GM12891 (cell line): ENCODE data around the gene CALY.
A peak's percentile ranks its signal among the peaks of the same experiment; 100 is the strongest.
"Not testable (repeated sequence)": the region's sequence is repeated elsewhere in the genome, so short reads cannot be mapped to it uniquely, and the experiment has no call there.

Source experiments
- DNase-seq: peaks from one replicate; pipeline ENCODE4 v3.0.0; 2011; ENCODE audit warnings: low spot score; ENCODE audit not compliant: insufficient read length
- FAIRE-seq: peaks from 2 replicates; lab custom pipeline; 2011; peaks lifted over from hg19 to GRCh38; lab: Jason Lieb, UNC
- PAX5 ChIP-seq: IDR thresholded peaks from 2 replicates; pipeline ENCODE4 v1.6.1; 2011; ENCODE audit warnings: low read length, moderate library complexity, mild to moderate bottlenecking; ENCODE audit not compliant: insufficient read depth, severe bottlenecking
- POLR2A ChIP-seq: IDR thresholded peaks from 2 replicates; pipeline ENCODE4 v1.6.1; 2011; ENCODE audit warnings: low read depth, low read length, control low read depth
- POLR2AphosphoS5 ChIP-seq: IDR thresholded peaks from 2 replicates; pipeline ENCODE4 v1.6.1; 2011; ENCODE audit warnings: low read depth, low read length, control low read depth
- POU2F2 ChIP-seq: IDR thresholded peaks from 2 replicates; pipeline ENCODE4 v1.6.1; 2011; ENCODE audit warnings: low read depth, mild to moderate bottlenecking, control low read depth, low read length, moderate library complexity
- SPI1 ChIP-seq: IDR thresholded peaks from 2 replicates; pipeline ENCODE4 v1.6.1; 2011; ENCODE audit warnings: low read depth, low read length, control low read depth
- TAF1 ChIP-seq: IDR thresholded peaks from 2 replicates; pipeline ENCODE4 v1.6.1; 2011; ENCODE audit warnings: low read depth, low read length, control low read depth

CALY gene

DNA sequence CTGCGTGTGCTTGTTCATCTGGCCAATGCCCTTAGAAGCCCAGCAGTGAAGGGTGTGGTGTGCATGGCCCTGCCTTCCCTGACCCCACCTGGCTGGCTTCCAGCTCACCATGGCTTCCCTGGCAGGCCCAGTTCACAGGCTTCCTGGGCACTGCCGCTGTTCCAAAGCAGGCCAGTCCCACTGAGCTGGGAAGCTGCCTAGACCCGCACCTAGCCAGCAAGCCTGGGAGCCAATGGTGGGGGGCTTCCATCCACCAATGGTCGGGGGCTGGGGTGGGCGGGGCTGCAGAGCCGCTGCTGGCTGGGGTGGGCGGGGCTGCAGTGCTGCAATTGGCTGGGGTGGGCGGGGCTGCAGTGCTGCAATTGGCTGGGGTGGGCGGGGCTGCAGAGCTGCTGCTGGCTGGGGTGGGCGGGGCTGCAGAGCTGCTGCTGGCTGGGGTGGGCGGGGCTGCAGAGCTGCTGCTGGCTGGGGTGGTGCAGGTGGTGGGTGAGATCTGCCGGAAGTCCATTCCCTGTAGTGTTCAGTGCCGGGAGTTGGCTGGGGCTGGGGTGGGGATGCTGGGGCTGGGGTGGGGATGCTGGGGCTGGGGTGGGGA is 12.4 kb downstream of the CALY start:
- FAIRE-seq (peak; percentile 94), DNase-seq (peak; percentile 60)
- TF ChIP-seq POU2F2: no peak
- TF ChIP-seq POLR2AphosphoS5: no peak
- no peak for TF ChIP-seq TAF1
- TF ChIP-seq SPI1: no peak
- TF ChIP-seq PAX5: no peak
- no peak for TF ChIP-seq POLR2A

DNA sequence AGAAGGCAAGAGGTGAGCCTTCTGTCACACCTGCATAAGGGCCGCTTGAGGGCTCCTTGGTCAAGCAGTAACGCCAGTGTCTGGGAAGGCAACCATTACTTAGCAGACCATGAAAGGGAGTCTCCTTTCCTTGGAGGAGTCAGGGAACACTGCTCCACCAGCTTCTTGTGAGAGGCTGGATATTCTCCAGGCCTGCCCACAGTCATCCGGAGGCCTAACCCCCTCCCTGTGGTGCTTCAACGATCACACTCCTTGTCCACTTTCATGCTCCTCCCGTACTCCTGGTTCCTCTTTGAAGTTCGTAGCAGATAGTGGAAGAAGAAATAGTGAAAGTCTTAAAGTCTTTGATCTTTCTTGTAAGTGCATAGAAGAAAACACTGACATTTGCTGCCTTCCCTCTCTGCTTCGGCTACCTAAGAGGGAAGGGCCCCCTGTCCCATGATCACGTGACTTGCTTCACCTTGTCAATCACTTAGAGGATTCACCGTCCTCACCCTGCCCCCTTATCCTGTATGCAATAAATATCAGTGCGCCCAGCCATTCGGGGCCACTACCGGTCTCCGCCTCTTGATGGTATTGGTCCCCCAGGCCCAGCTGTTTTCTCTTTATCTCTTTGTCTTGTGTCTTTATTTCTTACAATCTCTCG is 14.5 kb downstream of the CALY start:
- FAIRE-seq, DNase-seq: not testable (repeated sequence)

DNA sequence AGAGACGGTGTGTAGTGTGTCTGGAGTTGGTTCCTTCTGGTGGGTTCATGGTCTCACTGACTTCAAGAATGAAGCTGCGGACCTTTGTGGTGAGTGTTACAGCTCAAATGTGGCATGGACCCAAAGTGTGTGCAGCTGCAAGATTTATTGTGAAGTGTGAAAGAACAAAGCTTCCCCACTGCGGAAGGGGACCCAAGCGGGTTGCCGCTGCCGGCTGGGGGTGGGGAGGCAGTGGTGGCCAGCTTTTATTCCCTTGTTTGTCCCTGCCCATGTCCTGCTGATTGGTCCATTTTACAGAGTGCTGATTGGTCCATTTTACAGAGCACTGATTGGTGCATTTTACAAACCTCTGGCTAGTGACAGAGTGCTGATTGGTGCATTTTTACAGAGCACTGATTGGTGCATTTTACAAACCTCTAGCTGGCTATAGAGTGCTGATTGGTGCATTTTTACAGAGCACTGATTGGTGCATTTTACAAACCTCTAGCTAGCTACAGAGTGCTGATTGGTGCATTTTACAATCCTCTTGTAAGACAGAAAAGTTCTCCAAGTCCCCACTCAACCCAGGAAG is 15.8 kb downstream of the CALY start:
- not testable (repeated sequence) for FAIRE-seq

DNA sequence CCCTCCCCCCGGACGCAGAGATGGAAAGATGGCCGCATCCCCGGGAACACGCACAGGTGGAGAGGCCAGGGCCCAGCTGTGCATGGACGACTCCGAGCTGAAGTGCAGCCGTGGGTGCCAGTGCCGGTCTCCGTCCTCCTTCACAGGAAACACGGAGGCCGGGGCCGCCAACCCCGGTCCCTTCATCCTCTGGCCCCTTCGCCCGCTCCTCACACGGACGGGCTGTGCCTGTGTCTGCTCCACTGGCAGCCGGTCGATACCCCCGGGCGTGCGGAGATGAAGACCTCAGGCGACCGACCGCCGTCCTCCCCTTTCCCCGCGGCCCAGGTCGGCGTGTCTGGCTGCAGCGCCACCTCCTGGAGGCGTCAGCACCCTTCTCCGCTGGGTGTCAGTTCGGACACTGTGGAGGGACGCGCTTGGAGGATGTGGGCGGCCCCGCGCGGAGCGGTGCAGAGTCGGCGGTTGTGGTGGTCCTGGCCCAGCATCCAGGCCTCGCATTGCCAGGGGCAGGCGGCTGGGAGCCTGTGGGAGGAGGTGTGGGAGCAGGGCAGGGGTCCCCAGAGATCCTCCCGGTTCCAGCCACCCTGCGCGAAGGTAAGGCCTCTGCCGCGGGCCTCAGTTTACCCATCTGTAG is 18.1 kb downstream of the CALY start:
- no peak for TF ChIP-seq POLR2AphosphoS5
- TF ChIP-seq POLR2A: no peak
- TF ChIP-seq SPI1: no peak
- TF ChIP-seq TAF1: no peak
- no peak for TF ChIP-seq PAX5
- no peak for TF ChIP-seq POU2F2
- FAIRE-seq (peak; percentile 75), DNase-seq (peak; percentile 65)

More for the DNA sequence above, 15.8 kb downstream of the CALY start:
- DNase-seq: not testable (repeated sequence)

DNA sequence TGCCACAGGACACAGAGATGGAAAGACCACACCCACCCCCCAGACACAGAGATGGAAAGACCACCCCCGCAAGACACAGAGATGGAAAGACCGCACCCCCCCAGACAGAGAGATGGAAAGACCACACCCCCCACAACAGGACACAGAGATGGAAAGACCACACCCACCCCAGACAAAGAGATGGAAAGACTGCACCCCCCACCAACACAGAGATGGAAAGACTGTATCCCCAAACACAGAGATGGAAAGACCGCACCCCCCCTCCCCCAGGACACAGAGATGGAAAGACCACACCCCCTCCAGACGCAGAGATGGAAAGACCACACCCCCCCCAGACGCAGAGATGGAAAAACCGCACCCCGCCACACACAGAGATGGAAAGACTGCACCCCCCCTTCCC is 20.0 kb downstream of the CALY start:
- TF ChIP-seq SPI1 (no peak), TAF1 (no peak), POLR2AphosphoS5 (no peak), PAX5 (no peak), POU2F2 (no peak), POLR2A (no peak)
- FAIRE-seq: no peak
- DNase-seq: no peak

DNA sequence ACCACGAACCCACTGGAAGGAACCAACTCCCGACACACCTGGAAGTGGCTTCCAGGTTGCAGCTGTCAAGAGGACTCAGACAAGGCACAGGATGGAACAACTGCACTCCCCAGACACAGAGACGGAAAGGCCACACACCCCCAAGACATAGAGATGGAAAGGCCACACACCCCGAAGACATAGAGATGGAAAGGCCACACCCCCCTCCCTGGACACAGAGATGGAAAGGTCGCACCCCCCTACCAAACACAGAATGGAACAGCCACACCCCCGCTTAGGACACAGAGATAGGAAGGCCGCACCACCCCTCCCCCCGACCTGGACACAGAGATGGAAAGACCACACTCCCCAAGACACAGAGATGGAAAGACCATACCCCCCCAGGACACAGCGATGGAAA is 20.4 kb downstream of the CALY start:
- FAIRE-seq (no peak), DNase-seq (no peak)
- no peak for TF ChIP-seq POLR2A
- no peak for TF ChIP-seq SPI1
- no peak for TF ChIP-seq PAX5
- TF ChIP-seq POLR2AphosphoS5: no peak

DNA sequence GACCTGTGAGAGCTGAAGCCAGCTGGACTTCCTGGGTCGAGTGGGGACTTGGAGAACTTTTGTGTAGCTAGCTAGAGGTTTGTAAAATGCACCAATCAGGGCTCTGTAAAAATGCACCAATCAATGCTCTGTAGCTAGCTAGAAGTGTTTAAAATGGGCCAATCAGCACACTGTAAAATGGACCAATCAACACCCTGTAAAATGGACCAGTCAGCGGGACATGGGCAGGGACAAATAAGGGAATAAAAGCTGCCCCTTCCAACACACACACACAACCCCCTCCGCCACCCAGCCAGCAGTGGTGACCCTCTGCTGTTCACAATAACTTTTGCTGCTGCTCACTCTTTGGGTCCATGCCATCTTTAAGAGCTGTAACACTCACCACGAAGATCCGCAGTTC is 20.8 kb downstream of the CALY start:
- no peak for TF ChIP-seq POLR2A
- TF ChIP-seq POU2F2: no peak
- no peak for TF ChIP-seq PAX5
- no peak for TF ChIP-seq TAF1
- no peak for TF ChIP-seq SPI1
- no peak for TF ChIP-seq POLR2AphosphoS5
- FAIRE-seq: peak; percentile 72

DNA sequence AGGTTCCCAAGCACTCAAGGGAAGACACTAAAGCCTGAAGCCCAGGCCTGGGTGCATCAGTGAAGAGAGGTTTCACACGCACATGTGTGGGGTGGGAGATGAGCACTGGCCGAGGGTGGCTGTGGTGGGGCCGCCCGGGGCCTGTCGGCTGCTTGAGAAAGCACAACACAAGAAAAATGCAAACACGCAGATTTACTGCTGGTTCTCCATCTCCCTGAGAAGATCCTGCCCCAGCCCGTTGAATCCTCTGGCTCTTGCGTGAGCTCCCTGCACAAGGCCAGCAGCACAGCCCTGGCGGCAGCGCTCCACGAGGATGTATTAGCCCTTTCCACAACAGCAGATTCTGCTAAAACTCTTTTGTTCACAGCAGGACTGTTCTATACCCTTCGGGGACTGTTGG is 21.8 kb downstream of the CALY start:
- no peak for FAIRE-seq
- TF ChIP-seq TAF1 (no peak), POLR2A (no peak), POLR2AphosphoS5 (no peak), PAX5 (no peak), SPI1 (no peak), POU2F2 (no peak)
- DNase-seq: no peak

More for the DNA sequence above, 20.8 kb downstream of the CALY start:
- DNase-seq: no peak

DNA sequence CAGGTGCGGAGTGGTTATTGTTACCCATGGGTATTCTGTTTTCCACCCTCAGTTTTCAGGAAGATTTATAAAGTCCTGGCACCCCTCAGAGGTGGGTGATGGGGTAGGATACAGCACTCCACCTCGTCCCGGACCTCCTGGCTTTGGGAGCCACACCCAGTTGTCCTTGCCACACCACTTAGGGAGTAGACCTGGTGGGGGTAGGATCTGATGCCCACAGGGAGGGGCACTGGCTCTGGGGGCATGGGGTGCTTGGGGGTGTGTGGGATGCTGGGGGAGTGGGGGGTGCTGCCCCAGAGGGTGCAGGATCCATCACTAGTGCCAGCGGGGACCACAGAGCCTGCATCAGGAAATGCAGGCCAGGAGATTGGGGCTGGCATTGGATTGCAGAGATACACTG is 23.5 kb downstream of the CALY start:
- no peak for FAIRE-seq
- TF ChIP-seq SPI1: no peak
- TF ChIP-seq TAF1: no peak
- no peak for TF ChIP-seq PAX5
- no peak for TF ChIP-seq POU2F2
- TF ChIP-seq POLR2A: no peak
- TF ChIP-seq POLR2AphosphoS5: no peak

DNA sequence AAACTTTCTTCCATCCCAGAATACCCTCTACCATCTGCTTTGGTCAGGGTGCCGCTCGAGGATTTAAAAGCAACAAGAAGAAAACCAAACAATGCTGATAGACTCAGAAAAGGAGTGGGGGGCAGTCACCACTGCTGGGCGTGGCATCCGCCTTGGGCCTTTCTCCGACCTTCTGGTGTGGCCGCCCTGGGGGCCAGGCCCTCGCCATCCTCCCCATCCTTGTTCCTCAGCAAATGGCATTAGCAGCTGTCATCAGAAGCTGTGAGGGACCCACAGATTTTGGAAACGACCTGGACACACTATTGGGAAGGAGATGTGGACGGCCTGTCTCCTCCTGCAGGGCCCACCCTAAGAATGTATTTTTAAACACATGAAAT is 23.9 kb downstream of the CALY start:
- DNase-seq (no peak), FAIRE-seq (no peak)
- TF ChIP-seq POU2F2: no peak
- no peak for TF ChIP-seq POLR2A
- TF ChIP-seq PAX5: no peak
- TF ChIP-seq POLR2AphosphoS5: no peak
- no peak for TF ChIP-seq SPI1
- TF ChIP-seq TAF1: no peak

More for the DNA sequence above, 23.5 kb downstream of the CALY start:
- no peak for DNase-seq
